B cell (primary cell): ENCODE results near the gene RAD51B. TPM values are rescaled to one million over a fixed set of nuclear protein-coding genes. Genes with fewer than 3 reads are reported as not detected.

Experiments
- ATAC-seq: fragments of 200-7000 bp; cut with Tn5 transposase; one replicate; pipeline ENCODE4 v1.10.0; 2021; ENCODE audit warnings: low read depth, mild to moderate bottlenecking, moderate number of reproducible peaks, moderate library complexity
- CTCF ChIA-PET: fragments of 350-600 bp; sonication (Branson Sonifier 250); formaldehyde crosslinking; loops from one replicate; lab custom pipeline; 2021; ENCODE audit warnings: antibody characterized with exemption, inconsistent platforms; lab: Charles Lee
- POLR2A ChIA-PET: fragments of 350-600 bp; sonication (Branson Sonifier 250); formaldehyde crosslinking; loops from one replicate; lab custom pipeline; 2021; ENCODE audit warnings: antibody characterized with exemption; lab: Charles Lee
- DNase-seq: peaks from one replicate; pipeline ENCODE4 v3.0.0; 2013
- H2AFZ ChIP-seq: 2 replicates; pipeline ENCODE4 v1.6.1; 2012; ENCODE audit warnings: mild to moderate bottlenecking, low read depth, low read length; ENCODE audit not compliant: insufficient read depth, poor library complexity, severe bottlenecking
- H3K27ac ChIP-seq, 2 donors: 1 replicate in 1 of 2; 2 replicates in 1 of 2; pipeline ENCODE4 v1.5.1; 2012 to 2013; ENCODE audit warnings: low read length in 2 of 2, mild to moderate bottlenecking in 2 of 2, moderate library complexity in 1 of 2
- H3K27me3 ChIP-seq, 4 experiments: fragments of 200-600 bp in 1 of 4; sonication (generic) in 1 of 4; replicated peaks in 1 of 4; 1 replicate in 2 of 4; 2 replicates in 2 of 4; pipeline versions ENCODE4 v1.6.1 to v1.7.0; 2013 to 2016; ENCODE audit warnings: low read length in 3 of 4, mild to moderate bottlenecking in 2 of 4, mixed read lengths in 1 of 4, moderate library complexity in 1 of 4; ENCODE audit not compliant: insufficient read depth in 4 of 4, control insufficient read depth in 3 of 4; ENCODE audit errors: control extremely low read depth in 1 of 4
- H3K36me3 ChIP-seq, 2 experiments: replicated peaks in 1 of 2; 1 replicate in 1 of 2; 2 replicates in 1 of 2; pipeline versions ENCODE4 v1.6.1 to v1.7.1; 2013; ENCODE audit warnings: low read length in 1 of 2; ENCODE audit not compliant: insufficient read depth in 2 of 2, control insufficient read depth in 1 of 2; ENCODE audit errors: control extremely low read depth in 1 of 2, extremely low read depth in 1 of 2
- H3K4me1 ChIP-seq, 2 donors: fragments of 200-600 bp in 1 of 2; sonication (generic) in 1 of 2; 1 replicate in 1 of 2; 2 replicates in 1 of 2; pipeline versions ENCODE4 v1.5.1 to v1.6.1; 2013 to 2017; ENCODE audit warnings: low read length in 2 of 2; ENCODE audit not compliant: control insufficient read depth in 2 of 2, insufficient read depth in 2 of 2
- H3K4me2 ChIP-seq: replicated peaks from 2 replicates; pipeline ENCODE3; 2012; ENCODE audit warnings: mild to moderate bottlenecking, low read depth, low read length; ENCODE audit not compliant: poor library complexity, severe bottlenecking
- H3K4me3 ChIP-seq, 5 experiments: fragments of 200-600 bp in 1 of 5; sonication (generic) in 1 of 5; 1 replicate in 3 of 5; 2 replicates in 2 of 5; pipeline versions ENCODE4 v1.5.1 to v1.7.0; 2011 to 2016; ENCODE audit warnings: low read length in 4 of 5, mild to moderate bottlenecking in 4 of 5, low read depth in 2 of 5, control low read depth in 1 of 5, moderate library complexity in 1 of 5; ENCODE audit not compliant: insufficient read depth in 1 of 5; ENCODE audit errors: control extremely low read depth in 1 of 5, extremely low read depth in 1 of 5
- H3K79me2 ChIP-seq: fragments of 200-600 bp; sonication (generic); one replicate; pipeline ENCODE4 v1.6.0; 2016; ENCODE audit warnings: low read length; ENCODE audit not compliant: control insufficient read depth, insufficient read depth
- H3K9ac ChIP-seq: fragments of 200-600 bp; sonication (generic); 2 replicates; pipeline ENCODE4 v1.6.1; 2017; ENCODE audit warnings: mild to moderate bottlenecking, low read length, moderate library complexity
- H3K9me3 ChIP-seq, 3 donors: one replicate each; pipeline versions ENCODE4 v1.6.1 to v1.7.1; 2013; ENCODE audit warnings: low read length in 2 of 3; ENCODE audit not compliant: control insufficient read depth in 2 of 3, insufficient read depth in 1 of 3; ENCODE audit errors: control extremely low read depth in 1 of 3
- H4K20me1 ChIP-seq: 2 replicates; pipeline ENCODE4 v1.6.0; 2012; ENCODE audit warnings: mild to moderate bottlenecking, low read length; ENCODE audit not compliant: insufficient read depth, control insufficient read depth, poor library complexity, severe bottlenecking
- H3K27ac Mint-ChIP-seq: one replicate; pipeline ENCODE4 v1.8.0; 2021; ENCODE audit warnings: mixed read lengths
- H3K27me3 Mint-ChIP-seq: one replicate; pipeline ENCODE4 v1.8.0; 2021; ENCODE audit warnings: mixed read lengths
- H3K4me1 Mint-ChIP-seq: one replicate; pipeline ENCODE4 v1.8.0; 2021; ENCODE audit warnings: mixed read lengths
- H3K4me3 Mint-ChIP-seq: one replicate; pipeline ENCODE4 v1.8.0; 2021; ENCODE audit warnings: mixed read lengths
- H3K9me3 Mint-ChIP-seq: one replicate; pipeline ENCODE4 v1.8.0; 2022; ENCODE audit warnings: mixed read lengths; ENCODE audit not compliant: insufficient read depth
- EZH2 ChIP-seq: IDR thresholded peaks from 2 replicates; pipeline ENCODE4 v1.6.1; 2012; ENCODE audit warnings: borderline replicate concordance, low read depth, mild to moderate bottlenecking, moderate library complexity, low read length; ENCODE audit not compliant: insufficient read depth, poor library complexity, severe bottlenecking
- WGBS: methylation state at CpG from one replicate; pipeline ENCODE4 v1.1.5; 2013; ENCODE audit warnings: missing lambda C conversion rate; ENCODE audit not compliant: insufficient coverage; 5-methylcytosine and 5-hydroxymethylcytosine counted together
- intact Hi-C: fragments of 100-400 bp; cut with micrococcal nuclease; formaldehyde crosslinking; loops from one replicate; pipeline ENCODE4 v1.10.0; 2022
- polyA plus RNA-seq: library from polyadenylated mRNA; depleted of rRNA; stranded (reverse); fragments of >200 nt; gene quantifications from 2 replicates; pipeline ENCODE4 v1.2.3, GENCODE V29; 2012
- total RNA-seq, 2 donors: library from RNA; stranded (reverse); fragments of 120-200 nt in 1 of 2; gene quantifications; 1 replicate in 1 of 2; 2 replicates in 1 of 2; pipeline versions ENCODE4 v1.2.3 to v1.2.4, GENCODE V29; 2013 to 2022
- TF ChIP-seq, protein P1 (sequence below): fragments of 200-600 bp; IDR thresholded peaks from one replicate; pipeline ENCODE4 v1.8.0; 2022; ENCODE audit warnings: antibody characterized with exemption, mild to moderate bottlenecking

Gene RAD51B
- total and polyA plus RNA-seq, 2 donors (not counting 1 experiment from before 2014, with no cell fraction given), result 6.5 to 60.6 TPM

DNA sequence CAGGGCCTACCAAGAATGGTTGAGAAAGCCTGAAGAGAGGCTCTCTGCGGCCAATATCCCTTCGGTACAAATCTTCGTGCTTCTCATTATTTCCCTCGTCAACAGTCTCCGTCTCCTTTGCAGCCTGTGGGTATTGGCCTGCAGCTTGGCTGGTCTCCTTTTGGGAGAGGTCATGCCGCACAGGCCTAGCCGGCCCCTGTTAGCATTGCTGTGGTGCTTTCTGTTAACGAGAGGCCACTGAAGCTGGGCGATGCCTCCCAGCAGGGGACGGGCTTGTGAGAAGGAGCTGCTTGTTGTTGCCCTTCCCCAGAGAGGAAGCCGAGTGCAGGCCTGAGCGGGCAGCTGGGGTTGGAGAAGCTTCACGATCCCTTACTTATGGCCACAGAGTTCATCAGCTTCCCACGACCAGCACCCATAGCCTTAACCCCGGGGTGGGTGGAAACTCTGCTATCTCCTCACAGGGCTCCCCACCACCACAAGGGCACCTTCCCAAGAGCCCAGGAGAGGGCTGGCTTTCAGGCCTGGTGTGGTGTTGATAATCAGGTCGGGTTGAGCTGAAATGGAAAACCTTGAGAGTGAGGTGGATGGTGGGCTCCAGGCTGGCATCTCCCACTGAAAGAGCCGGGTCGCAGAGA, 744.7 kb downstream of the RAD51B start:
- H3K4me1 Mint-ChIP-seq, result peaks cover 27% of the 10 kb centered on the region
- H3K4me3 Mint-ChIP-seq, result no peak overlapping the region
- intact Hi-C loops, result no loop called here

More for the DNA sequence above, 744.7 kb downstream of the RAD51B start:
- H3K9me3 ChIP-seq, result no peaks in the 10 kb centered on the region
- H3K4me2 ChIP-seq, result peak overlapping the region; percentile 64
- no peak overlapping the region for H2AFZ ChIP-seq
- TF ChIP-seq, protein P1, sequence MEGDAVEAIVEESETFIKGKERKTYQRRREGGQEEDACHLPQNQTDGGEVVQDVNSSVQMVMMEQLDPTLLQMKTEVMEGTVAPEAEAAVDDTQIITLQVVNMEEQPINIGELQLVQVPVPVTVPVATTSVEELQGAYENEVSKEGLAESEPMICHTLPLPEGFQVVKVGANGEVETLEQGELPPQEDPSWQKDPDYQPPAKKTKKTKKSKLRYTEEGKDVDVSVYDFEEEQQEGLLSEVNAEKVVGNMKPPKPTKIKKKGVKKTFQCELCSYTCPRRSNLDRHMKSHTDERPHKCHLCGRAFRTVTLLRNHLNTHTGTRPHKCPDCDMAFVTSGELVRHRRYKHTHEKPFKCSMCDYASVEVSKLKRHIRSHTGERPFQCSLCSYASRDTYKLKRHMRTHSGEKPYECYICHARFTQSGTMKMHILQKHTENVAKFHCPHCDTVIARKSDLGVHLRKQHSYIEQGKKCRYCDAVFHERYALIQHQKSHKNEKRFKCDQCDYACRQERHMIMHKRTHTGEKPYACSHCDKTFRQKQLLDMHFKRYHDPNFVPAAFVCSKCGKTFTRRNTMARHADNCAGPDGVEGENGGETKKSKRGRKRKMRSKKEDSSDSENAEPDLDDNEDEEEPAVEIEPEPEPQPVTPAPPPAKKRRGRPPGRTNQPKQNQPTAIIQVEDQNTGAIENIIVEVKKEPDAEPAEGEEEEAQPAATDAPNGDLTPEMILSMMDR, result no peak
- no peak for TF ChIP-seq EZH2
- no peaks in the 10 kb centered on the region for H3K79me2 ChIP-seq
- H3K36me3 ChIP-seq, result no peaks in the 10 kb centered on the region
- ATAC-seq (no peak), DNase-seq (no peak)
- H3K9ac ChIP-seq, result no peak overlapping the region
- no peaks in the 10 kb centered on the region for H3K27me3 ChIP-seq
- Mint-ChIP-seq H3K27me3 (no peaks in the 10 kb centered on the region), H3K27ac (no peak overlapping the region), H3K9me3 (peaks cover 2% of the 10 kb centered on the region)
- ChIA-PET CTCF (no interaction called here), POLR2A (interaction anchor here (1.5 kb wide), 1 partner anchor 11 kb away, joined by 5 read pairs; no protein-coding TSS in a partner anchor)
- H3K4me1 ChIP-seq, result peaks cover 19 to 34% of the 10 kb centered on the region in 2 donors
- H3K27ac ChIP-seq, result no peak overlapping the region
- 86% methylated on average over 15 of the region's 18 CpGs for WGBS
- H3K4me3 ChIP-seq, result no peak overlapping the region
- H4K20me1 ChIP-seq, result no peaks in the 10 kb centered on the region
